HUES48 (cell line): ENCODE results near the gene GPS1.
A peak's percentile ranks its signal among the peaks of the same experiment; 100 is the strongest.

Experiments
- H3K27ac ChIP-seq: one replicate; pipeline ENCODE4 v1.7.0; 2013; ENCODE audit warnings: low read depth, low read length, inconsistent platforms
- H3K27me3 ChIP-seq: 2 replicates; pipeline ENCODE4 v1.6.1; 2013; ENCODE audit warnings: mild to moderate bottlenecking, low read length; ENCODE audit not compliant: control insufficient read depth, insufficient read depth
- H3K36me3 ChIP-seq: 2 replicates; pipeline ENCODE4 v1.6.1; 2013; ENCODE audit warnings: low read length; ENCODE audit not compliant: control insufficient read depth, insufficient read depth
- H3K4me1 ChIP-seq: 2 replicates; pipeline ENCODE4 v1.6.1; 2013; ENCODE audit warnings: mild to moderate bottlenecking, low read length; ENCODE audit not compliant: control insufficient read depth, insufficient read depth
- H3K4me3 ChIP-seq: 2 replicates; pipeline ENCODE4 v1.5.1; 2013; ENCODE audit warnings: mild to moderate bottlenecking, low read depth, low read length
- H3K9ac ChIP-seq: 2 replicates; pipeline ENCODE4 v1.6.1; 2013; ENCODE audit warnings: mild to moderate bottlenecking, low read depth, low read length, moderate library complexity
- H3K9me3 ChIP-seq: 2 replicates; pipeline ENCODE4 v1.6.1; 2013; ENCODE audit warnings: low read length; ENCODE audit not compliant: control insufficient read depth, insufficient read depth

GPS1 gene

GRCh38 chr17:82090549-82091263 is 39.0 kb downstream of the GPS1 start:
- H3K27ac ChIP-seq: no peak overlapping the region
- H3K9ac ChIP-seq: no peak overlapping the region
- no peaks in the 10 kb centered on the region for H3K9me3 ChIP-seq
- H3K27me3 ChIP-seq: no peaks in the 10 kb centered on the region
- H3K4me3 ChIP-seq: no peak overlapping the region
- H3K36me3 ChIP-seq: peaks cover 94% of the 10 kb centered on the region
- H3K4me1 ChIP-seq: no peaks in the 10 kb centered on the region

- H3K27ac ChIP-seq: no peak overlapping the region
Observed at GRCh38 chr17:82091264-82092066, 39.8 kb downstream of the GPS1 start.

GRCh38 chr17:82092094-82092586 is 40.4 kb downstream of the GPS1 start:
- Histone ChIP-seq H3K4me1 (peaks cover 7% of the 10 kb centered on the region; the same call in 1 of the 2 replicates), H3K36me3 (peaks cover 87% of the 10 kb centered on the region), H3K9ac (no peak overlapping the region), H3K27me3 (no peaks in the 10 kb centered on the region), H3K27ac (no peak overlapping the region), H3K9me3 (no peaks in the 10 kb centered on the region), H3K4me3 (no peak overlapping the region)

More at GRCh38 chr17:82091264-82092066, 39.8 kb downstream of the GPS1 start:
- Histone ChIP-seq H3K4me1 (peaks cover 3% of the 10 kb centered on the region; the same call in 1 of the 2 replicates), H3K4me3 (no peak overlapping the region), H3K9ac (no peak overlapping the region), H3K9me3 (no peaks in the 10 kb centered on the region), H3K36me3 (peaks cover 93% of the 10 kb centered on the region), H3K27me3 (no peaks in the 10 kb centered on the region)

- no peak overlapping the region for H3K9ac ChIP-seq
- no peak overlapping the region for H3K27ac ChIP-seq
- no peaks in the 10 kb centered on the region for H3K27me3 ChIP-seq
- no peak overlapping the region for H3K4me3 ChIP-seq
- H3K36me3 ChIP-seq: peaks cover 82% of the 10 kb centered on the region
- H3K9me3 ChIP-seq: no peaks in the 10 kb centered on the region
- H3K4me1 ChIP-seq: peaks cover 7% of the 10 kb centered on the region; the same call in 1 of the 2 replicates
Observed at GRCh38 chr17:82092628-82092994, 40.9 kb downstream of the GPS1 start.

GRCh38 chr17:82092995-82093751 is 41.5 kb downstream of the GPS1 start:
- no peak overlapping the region for H3K9ac ChIP-seq
- H3K4me1 ChIP-seq: peaks cover 7% of the 10 kb centered on the region; the same call in 1 of the 2 replicates
- H3K27ac ChIP-seq: no peak overlapping the region
- no peak overlapping the region for H3K4me3 ChIP-seq
- no peaks in the 10 kb centered on the region for H3K27me3 ChIP-seq
- H3K36me3 ChIP-seq: peaks cover 76% of the 10 kb centered on the region
- no peaks in the 10 kb centered on the region for H3K9me3 ChIP-seq

- Histone ChIP-seq H3K9ac (no peak overlapping the region), H3K4me3 (no peak overlapping the region), H3K27ac (no peak overlapping the region), H3K9me3 (no peaks in the 10 kb centered on the region), H3K36me3 (peaks cover 56% of the 10 kb centered on the region), H3K4me1 (peaks cover 15% of the 10 kb centered on the region; the same call in 1 of the 2 replicates), H3K27me3 (no peaks in the 10 kb centered on the region)
Observed at GRCh38 chr17:82094931-82095776, 43.5 kb downstream of the GPS1 start.

GRCh38 chr17:82095777-82096708 is 44.3 kb downstream of the GPS1 start:
- peaks cover 16% of the 10 kb centered on the region; the same call in 1 of the 2 replicates for H3K4me1 ChIP-seq
- no peak overlapping the region for H3K27ac ChIP-seq
- H3K4me3 ChIP-seq: peak overlapping the region; percentile 82; the same call in 1 of the 2 replicates
- H3K27me3 ChIP-seq: no peaks in the 10 kb centered on the region
- peaks cover 47% of the 10 kb centered on the region for H3K36me3 ChIP-seq
- no peaks in the 10 kb centered on the region for H3K9me3 ChIP-seq
- no peak overlapping the region for H3K9ac ChIP-seq

GRCh38 chr17:82096709-82097183 is 45.0 kb downstream of the GPS1 start:
- H3K36me3 ChIP-seq: peaks cover 40% of the 10 kb centered on the region
- H3K9me3 ChIP-seq: no peaks in the 10 kb centered on the region
- H3K4me1 ChIP-seq: peaks cover 23% of the 10 kb centered on the region; the same call in 1 of the 2 replicates
- no peak overlapping the region for H3K27ac ChIP-seq
- peak overlapping the region; percentile 75; the same call in 1 of the 2 replicates for H3K9ac ChIP-seq
- H3K27me3 ChIP-seq: no peaks in the 10 kb centered on the region
- peak overlapping the region; percentile 82 for H3K4me3 ChIP-seq

GRCh38 chr17:82097184-82097918 is 45.7 kb downstream of the GPS1 start:
- Histone ChIP-seq H3K9ac (peak overlapping the region; percentile 75; the same call in 1 of the 2 replicates), H3K27me3 (no peaks in the 10 kb centered on the region), H3K4me1 (peaks cover 28% of the 10 kb centered on the region; the same call in 1 of the 2 replicates), H3K4me3 (peak overlapping the region; percentile 82), H3K36me3 (peaks cover 34% of the 10 kb centered on the region), H3K9me3 (no peaks in the 10 kb centered on the region), H3K27ac (peak overlapping the region; percentile 86)
